CD8-positive, alpha-beta memory T cell (primary cell): ENCODE results near the gene HCFC2. TPM values are rescaled to one million over a fixed set of nuclear protein-coding genes. Genes with fewer than 3 reads are reported as not detected.

Experiments used
- CTCF ChIA-PET: fragments of 350-600 bp; sonication (Branson Sonifier 250); formaldehyde crosslinking; loops from one replicate; lab custom pipeline; 2021; ENCODE audit warnings: antibody characterized with exemption; lab: Charles Lee
- POLR2A ChIA-PET: fragments of 350-600 bp; sonication (Branson Sonifier 250); formaldehyde crosslinking; loops from one replicate; lab custom pipeline; 2021; ENCODE audit warnings: antibody characterized with exemption; lab: Charles Lee
- DNase-seq, 5 donors: peaks; one replicate each; pipeline versions ENCODE4 v3.0.0 to v3.0.0-alpha.2; 2020 to 2022; ENCODE audit warnings: mixed read lengths in 1 of 5
- H3K27ac ChIP-seq: one replicate; pipeline ENCODE4 v1.7.0; 2013; ENCODE audit warnings: low read depth, mild to moderate bottlenecking, low read length, moderate library complexity
- H3K27me3 ChIP-seq: 2 replicates; pipeline ENCODE4 v1.7.0; 2013; ENCODE audit warnings: low read length, mild to moderate bottlenecking; ENCODE audit not compliant: insufficient read depth, poor library complexity, severe bottlenecking
- H3K36me3 ChIP-seq: 2 replicates; pipeline ENCODE4 v1.7.0; 2013; ENCODE audit warnings: mild to moderate bottlenecking, low read length, moderate library complexity; ENCODE audit not compliant: insufficient read depth
- H3K4me1 ChIP-seq: 2 replicates; pipeline ENCODE4 v1.7.0; 2013; ENCODE audit warnings: mild to moderate bottlenecking, low read length, moderate library complexity; ENCODE audit not compliant: insufficient read depth
- H3K4me3 ChIP-seq: 2 replicates; pipeline ENCODE4 v1.7.0; 2013; ENCODE audit warnings: mild to moderate bottlenecking, low read length
- H3K9me3 ChIP-seq: 2 replicates; pipeline ENCODE4 v1.7.0; 2013; ENCODE audit warnings: mild to moderate bottlenecking, low read length
- H3K27ac Mint-ChIP-seq, 8 donors: one replicate each; pipeline ENCODE4 v1.8.0; 2020 to 2021; ENCODE audit warnings: mixed read lengths in 8 of 8, mild to moderate bottlenecking in 6 of 8, inconsistent platforms in 3 of 8, moderate library complexity in 3 of 8
- H3K27me3 Mint-ChIP-seq, 2 donors: one replicate each; pipeline ENCODE4 v1.8.0; 2020 to 2021; ENCODE audit warnings: mixed read lengths in 2 of 2, mild to moderate bottlenecking in 1 of 2, moderate library complexity in 1 of 2
- H3K36me3 Mint-ChIP-seq, 3 donors: one replicate each; pipeline ENCODE4 v1.8.0; 2020 to 2021; ENCODE audit warnings: mixed read lengths in 3 of 3, inconsistent platforms in 1 of 3, mild to moderate bottlenecking in 1 of 3
- H3K4me1 Mint-ChIP-seq, 3 donors: one replicate each; pipeline ENCODE4 v1.8.0; 2020 to 2021; ENCODE audit warnings: mixed read lengths in 3 of 3, inconsistent platforms in 1 of 3, mild to moderate bottlenecking in 1 of 3
- H3K4me3 Mint-ChIP-seq, 7 donors: one replicate each; pipeline ENCODE4 v1.8.0; 2020 to 2021; ENCODE audit warnings: mixed read lengths in 7 of 7, mild to moderate bottlenecking in 6 of 7, moderate library complexity in 4 of 7, inconsistent platforms in 2 of 7
- H3K9me3 Mint-ChIP-seq, 5 donors: one replicate each; pipeline ENCODE4 v1.8.0; 2020 to 2022; ENCODE audit warnings: mixed read lengths in 5 of 5, mild to moderate bottlenecking in 3 of 5, moderate library complexity in 2 of 5, inconsistent platforms in 1 of 5
- polyA plus RNA-seq: library from polyadenylated mRNA; unstranded; fragments of 300-500 nt; fragmentation: Illumina TruSeq; gene quantifications from one replicate; pipeline ENCODE4 v1.2.3, GENCODE V29; 2021
- total RNA-seq, 2 experiments: library from RNA; stranded (reverse); gene quantifications; one replicate each; pipeline ENCODE4 v1.2.3, GENCODE V29; 2021

HCFC2 gene
- total and polyA plus RNA-seq, 3 experiments from 2014 or later: 8.5 to 13.0 (median 12.5) TPM

DNA sequence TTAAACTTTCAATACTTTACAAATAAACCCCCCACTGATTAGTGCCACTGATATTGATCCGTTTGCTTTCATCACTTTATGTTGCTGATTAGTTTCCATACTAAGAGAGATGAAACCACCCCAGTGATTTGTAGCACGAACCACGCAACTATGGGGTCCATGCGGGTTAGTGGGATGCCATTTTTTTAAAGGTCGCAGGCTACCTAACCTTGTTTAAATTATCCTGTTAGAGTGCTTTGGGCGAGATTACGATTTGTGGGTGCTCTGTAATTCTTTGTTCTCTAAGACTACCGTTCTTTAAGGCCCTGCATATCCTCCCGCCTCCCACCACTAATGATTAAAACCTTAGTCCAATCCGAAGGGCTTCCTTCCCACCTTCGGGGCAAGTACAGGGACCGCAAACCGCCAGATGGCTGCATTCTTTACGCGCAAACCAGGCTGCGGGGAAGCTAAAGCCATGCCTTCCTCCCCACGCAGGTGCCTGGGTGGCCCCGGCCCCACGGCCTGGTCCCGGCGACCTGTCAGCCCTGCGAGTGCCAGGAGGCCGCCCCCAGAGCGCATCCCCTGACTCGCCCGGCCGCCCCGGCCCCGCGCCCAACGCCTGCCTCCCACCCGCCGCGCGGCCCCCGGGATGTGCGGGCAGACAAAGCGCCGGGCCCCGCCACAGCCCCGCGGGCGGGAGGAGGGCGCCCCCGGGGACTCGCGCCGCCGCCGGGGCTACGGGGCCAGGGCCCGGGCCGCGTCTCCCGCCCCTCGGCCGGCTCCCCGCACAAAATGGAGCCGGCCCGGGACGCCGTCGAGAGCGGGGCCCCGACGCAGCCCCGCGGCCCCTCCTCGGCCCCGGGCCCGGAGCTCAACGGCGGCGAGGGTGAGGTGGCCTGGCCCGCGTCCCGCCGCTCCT is 72.9 kb downstream of the HCFC2 start:
- Mint-ChIP-seq H3K27me3 (no peaks in the 10 kb centered on the region), H3K9me3 (no peaks in the 10 kb centered on the region), H3K4me1 (peaks cover 13 to 24% (median 21%) of the 10 kb centered on the region in 3 donors), H3K36me3 (peaks cover 0 to 9% (median 3%) of the 10 kb centered on the region in 3 donors), H3K27ac (peak overlapping the region; percentile 27 to 93 (median 92)), H3K4me3 (peak overlapping the region; percentile 85 to 98 (median 92))
- no peaks in the 10 kb centered on the region for H3K27me3 ChIP-seq
- H3K4me3 ChIP-seq: peak overlapping the region; percentile 49
- H3K4me1 ChIP-seq: peaks cover 24% of the 10 kb centered on the region
- H3K9me3 ChIP-seq: no peaks in the 10 kb centered on the region
- H3K27ac ChIP-seq: peak overlapping the region; percentile 44
- ChIA-PET CTCF (interaction anchor here (0.8 to 0.9 kb wide), 2 partner anchors 11 to 28 kb away, joined by 3 read pairs; no protein-coding TSS in a partner anchor), POLR2A (interaction anchor here (0.8 to 2.6 kb wide), 10 partner anchors 16 to 1195 kb away, joined by 3 to 23 read pairs (median 6); partner anchors contain the start of genes EID3, HCFC2, HSP90B1 and NT5DC3)
- peak; percentile 38 to 70 (median 41) for DNase-seq
- peaks cover 8% of the 10 kb centered on the region for H3K36me3 ChIP-seq

DNA sequence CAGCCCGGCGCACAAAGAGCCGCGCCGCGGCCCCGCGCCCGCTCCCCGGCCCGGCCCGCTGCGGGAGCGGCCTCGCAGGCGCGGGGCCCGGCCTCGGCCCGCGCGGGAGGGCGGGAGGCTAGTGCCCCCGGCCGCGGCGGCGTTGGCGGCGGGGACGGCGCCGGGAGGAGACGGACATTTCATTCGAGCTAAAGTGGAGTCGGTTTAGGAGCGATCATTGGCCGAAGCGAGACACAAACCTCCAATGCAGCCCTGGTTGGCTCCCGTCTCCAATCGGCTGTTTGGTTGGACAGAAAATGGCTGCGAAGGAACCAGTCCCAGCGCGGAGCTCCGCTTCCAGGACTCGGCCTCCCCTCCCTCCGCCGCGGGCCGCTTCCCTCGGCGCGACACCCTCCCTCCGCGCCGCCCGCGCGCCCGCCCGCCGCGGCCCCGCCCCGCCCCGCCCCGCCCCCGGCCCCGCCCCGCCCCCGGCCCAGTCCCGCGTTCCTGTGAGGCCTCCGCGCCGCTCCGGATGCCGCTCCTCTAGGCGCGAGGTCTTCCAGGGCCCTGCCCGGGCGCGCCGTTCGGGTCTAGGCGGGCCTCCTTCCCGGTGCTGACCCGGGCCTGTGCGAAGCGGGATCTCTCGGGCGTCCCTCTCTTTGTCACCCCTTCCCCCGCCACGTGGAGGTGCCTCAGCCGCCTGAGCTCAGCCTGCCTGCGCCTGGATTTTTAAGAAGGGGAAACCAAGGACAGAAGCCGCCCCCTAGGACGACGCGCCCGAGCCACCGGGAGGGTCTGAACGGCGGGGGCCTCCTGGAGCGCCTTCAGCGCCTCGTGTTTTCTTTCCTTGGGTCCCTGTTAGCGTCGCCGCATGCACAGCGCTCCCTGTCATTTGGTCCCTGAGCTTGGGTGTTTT is 73.8 kb downstream of the HCFC2 start, which contains the start of gene NFYB:
Gene NFYB, minus strand, starts transcription at position 309 of the 895 bp plus-strand sequence. CDS start 2,757 bp downstream, outside the sequence.
- H3K9me3 ChIP-seq: no peaks in the 10 kb centered on the region
- Mint-ChIP-seq H3K4me1 (peaks cover 6 to 18% (median 15%) of the 10 kb centered on the region in 3 donors), H3K27ac (peak within 1 kb of the TSS; percentile 30 to 93 (median 92)), H3K4me3 (peak within 1 kb of the TSS; percentile 85 to 98 (median 92)), H3K9me3 (no peaks in the 10 kb centered on the region), H3K27me3 (peaks cover 0 to 2% of the 10 kb centered on the region in 2 donors), H3K36me3 (peaks cover 0 to 3% (median 0%) of the 10 kb centered on the region in 3 donors)
- DNase-seq: peak; percentile 85 to 96 (median 93)
- H3K27ac ChIP-seq: peak within 1 kb of the TSS; percentile 44
- H3K27me3 ChIP-seq: no peaks in the 10 kb centered on the region
- ChIA-PET POLR2A (interaction anchor here (0.5 to 2.6 kb wide), 13 partner anchors 16 to 1194 kb away, joined by 3 to 23 read pairs (median 4); partner anchors contain the start of genes EID3, HCFC2, HSP90B1 and NT5DC3), CTCF (interaction anchor here (0.5 to 1.0 kb wide), 5 partner anchors 10 to 150 kb away, joined by 3 to 4 read pairs (median 3); no protein-coding TSS in a partner anchor)
- peaks cover 24% of the 10 kb centered on the region for H3K4me1 ChIP-seq
- H3K4me3 ChIP-seq: peak within 1 kb of the TSS; percentile 49
- no peaks in the 10 kb centered on the region for H3K36me3 ChIP-seq

DNA sequence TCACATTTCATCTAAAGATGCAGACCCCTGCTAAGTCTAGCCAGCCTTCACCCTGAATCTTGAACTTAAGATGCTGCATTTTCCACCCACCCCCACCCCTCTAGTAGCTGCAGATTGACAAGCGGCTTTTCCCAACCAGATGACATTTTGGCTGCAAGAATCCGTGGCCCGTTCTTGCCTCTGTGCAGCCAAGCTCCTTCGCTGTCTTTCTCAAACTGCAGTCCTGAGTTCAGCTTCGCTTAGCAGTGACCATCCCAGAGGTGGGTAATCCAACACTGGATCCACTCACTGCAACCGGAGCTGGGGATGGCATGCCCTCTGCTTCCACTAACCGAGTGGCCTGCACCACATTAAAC is 74.4 kb downstream of the HCFC2 start:
- Mint-ChIP-seq H3K4me3 (peak overlapping the region; percentile 52 to 80 (median 65)), H3K27ac (peak overlapping the region in 2 of 8 donors; percentile 7 to 25), H3K9me3 (no peaks in the 10 kb centered on the region), H3K27me3 (peaks cover 0 to 2% of the 10 kb centered on the region in 2 donors), H3K36me3 (peaks cover 0 to 3% (median 0%) of the 10 kb centered on the region in 3 donors), H3K4me1 (peaks cover 6 to 18% (median 15%) of the 10 kb centered on the region in 3 donors)
- Histone ChIP-seq H3K9me3 (no peaks in the 10 kb centered on the region), H3K4me1 (peaks cover 24% of the 10 kb centered on the region), H3K4me3 (no peak overlapping the region), H3K27me3 (no peaks in the 10 kb centered on the region), H3K27ac (peak overlapping the region; percentile 13), H3K36me3 (no peaks in the 10 kb centered on the region)
- peak in 1 of 5 donors; percentile 3 for DNase-seq
- ChIA-PET CTCF (interaction anchor here (0.5 to 1.0 kb wide), 2 partner anchors 71 to 149 kb away, joined by 3 to 4 read pairs; no protein-coding TSS in a partner anchor), POLR2A (interaction anchor here (0.5 to 2.6 kb wide), 7 partner anchors 148 to 1193 kb away, joined by 3 to 23 read pairs (median 4); partner anchors contain the start of genes HSP90B1 and TDG)

DNA sequence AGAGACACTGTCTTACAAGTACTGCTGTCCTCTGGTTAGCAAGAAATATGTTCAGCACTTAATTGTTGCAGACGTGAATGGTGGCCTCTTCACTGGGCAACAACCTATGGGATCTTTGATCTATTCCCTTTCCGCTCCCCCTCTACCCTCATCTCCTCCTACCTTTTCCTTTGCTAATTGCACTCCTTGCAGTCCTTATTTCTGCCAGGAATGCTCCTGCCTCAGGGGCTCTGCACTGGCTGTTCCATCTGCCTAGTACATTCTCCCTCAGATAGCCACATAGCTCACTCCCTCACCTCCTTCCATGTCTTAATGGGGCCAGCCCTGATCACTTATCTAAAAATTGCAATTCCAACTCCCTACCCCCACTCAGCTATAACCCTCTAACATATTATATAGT is 78.2 kb downstream of the HCFC2 start:
- Histone ChIP-seq H3K4me3 (no peak overlapping the region), H3K9me3 (no peaks in the 10 kb centered on the region), H3K4me1 (no peaks in the 10 kb centered on the region), H3K27ac (no peak overlapping the region), H3K36me3 (no peaks in the 10 kb centered on the region), H3K27me3 (no peaks in the 10 kb centered on the region)
- no peak for DNase-seq
- Mint-ChIP-seq H3K4me3 (peak overlapping the region in 1 of 7 donors; percentile 42), H3K9me3 (peaks cover 0 to 2% (median 0%) of the 10 kb centered on the region in 5 donors), H3K36me3 (no peaks in the 10 kb centered on the region), H3K4me1 (peaks cover 0 to 6% (median 0%) of the 10 kb centered on the region in 3 donors), H3K27me3 (peaks cover 2 to 11% of the 10 kb centered on the region in 2 donors), H3K27ac (no peak overlapping the region)
- POLR2A ChIA-PET: no interaction called here
- CTCF ChIA-PET: no interaction called here

DNA sequence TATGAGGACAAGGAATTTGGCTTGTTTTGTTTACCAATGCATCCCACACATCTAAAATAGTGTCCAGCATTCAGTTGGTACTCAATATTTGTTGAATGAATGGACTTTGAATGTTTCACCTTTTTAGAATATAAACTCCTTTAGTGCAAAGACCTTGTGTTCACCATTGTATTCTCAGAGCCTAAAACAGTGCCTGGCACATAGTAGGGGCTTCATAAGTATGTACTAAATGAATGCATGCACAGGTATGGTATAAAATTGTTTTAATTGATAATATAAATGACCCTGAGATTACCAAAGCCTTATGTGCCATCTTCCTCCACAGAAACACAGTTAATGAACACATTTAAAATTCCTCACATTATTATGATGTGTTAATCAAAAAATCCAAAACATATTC is 78.7 kb downstream of the HCFC2 start:
- Histone ChIP-seq H3K36me3 (no peaks in the 10 kb centered on the region), H3K9me3 (no peaks in the 10 kb centered on the region), H3K4me3 (no peak overlapping the region), H3K27ac (no peak overlapping the region), H3K27me3 (no peaks in the 10 kb centered on the region), H3K4me1 (no peaks in the 10 kb centered on the region)
- Mint-ChIP-seq H3K4me1 (peaks cover 0 to 6% (median 0%) of the 10 kb centered on the region in 3 donors), H3K27ac (no peak overlapping the region), H3K36me3 (no peaks in the 10 kb centered on the region), H3K4me3 (no peak overlapping the region), H3K27me3 (peaks cover 2 to 11% of the 10 kb centered on the region in 2 donors), H3K9me3 (peaks cover 0 to 2% (median 0%) of the 10 kb centered on the region in 5 donors)
- POLR2A ChIA-PET: no interaction called here
- no peak for DNase-seq
- CTCF ChIA-PET: no interaction called here

DNA sequence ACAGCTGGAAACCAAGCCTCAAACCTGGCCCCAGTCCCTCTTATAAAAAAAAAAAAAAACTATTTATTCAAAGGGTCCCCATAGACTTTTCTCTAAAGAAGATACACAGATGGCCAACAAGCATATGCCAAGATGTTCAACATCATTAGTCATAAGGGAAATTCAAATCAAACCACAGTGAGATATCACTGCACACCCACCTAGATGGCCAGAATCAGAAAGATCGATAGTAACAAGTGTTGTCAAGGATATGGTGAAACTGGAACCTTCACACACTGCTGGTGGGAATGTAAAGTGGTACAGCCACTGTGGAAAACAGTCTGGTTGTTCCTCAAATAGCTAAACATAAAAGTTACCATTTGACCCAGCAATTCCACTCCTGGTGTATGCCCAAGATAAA is 79.6 kb downstream of the HCFC2 start:
- Mint-ChIP-seq H3K27ac (no peak overlapping the region), H3K4me3 (no peak overlapping the region)

DNA sequence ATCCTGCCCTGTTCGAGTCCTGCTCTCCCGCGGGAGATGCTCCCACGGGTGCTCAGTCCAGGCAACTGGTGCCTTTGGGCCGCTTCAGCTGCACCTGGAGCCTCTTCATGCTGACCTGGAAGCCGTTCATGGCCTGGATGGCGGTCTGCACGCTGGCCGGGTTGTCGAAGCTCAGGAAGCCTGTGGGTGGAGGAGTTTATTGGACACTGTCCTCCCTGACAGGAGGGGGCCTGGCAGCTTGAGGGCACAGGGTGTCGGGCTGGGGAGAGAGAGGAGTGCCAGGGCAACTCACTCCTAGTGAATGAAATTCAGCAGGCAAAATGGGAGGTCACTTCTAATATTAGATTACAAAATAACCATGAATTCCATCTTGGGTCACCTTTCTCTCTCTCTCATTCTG is 83.0 kb downstream of the HCFC2 start:
- Histone ChIP-seq H3K27me3 (no peaks in the 10 kb centered on the region), H3K27ac (no peak overlapping the region), H3K4me1 (no peaks in the 10 kb centered on the region), H3K36me3 (no peaks in the 10 kb centered on the region), H3K4me3 (no peak overlapping the region), H3K9me3 (no peaks in the 10 kb centered on the region)
- peaks cover 0 to 2% (median 0%) of the 10 kb centered on the region in 5 donors for H3K9me3 Mint-ChIP-seq
- H3K27ac Mint-ChIP-seq: no peak overlapping the region
- peaks cover 2 to 23% of the 10 kb centered on the region in 2 donors for H3K27me3 Mint-ChIP-seq
- H3K36me3 Mint-ChIP-seq: no peaks in the 10 kb centered on the region
- ChIA-PET POLR2A (no interaction called here), CTCF (no interaction called here)
- DNase-seq: no peak
- no peaks in the 10 kb centered on the region for H3K4me1 Mint-ChIP-seq
- H3K4me3 Mint-ChIP-seq: no peak overlapping the region

More for the DNA sequence above, 79.6 kb downstream of the HCFC2 start:
- Mint-ChIP-seq H3K36me3 (no peaks in the 10 kb centered on the region), H3K4me1 (peaks cover 0 to 2% (median 0%) of the 10 kb centered on the region in 3 donors), H3K9me3 (peaks cover 0 to 2% (median 0%) of the 10 kb centered on the region in 5 donors), H3K27me3 (peaks cover 2 to 13% of the 10 kb centered on the region in 2 donors)
- Histone ChIP-seq H3K27ac (no peak overlapping the region), H3K9me3 (no peaks in the 10 kb centered on the region), H3K4me1 (no peaks in the 10 kb centered on the region), H3K27me3 (no peaks in the 10 kb centered on the region), H3K36me3 (no peaks in the 10 kb centered on the region), H3K4me3 (no peak overlapping the region)
- POLR2A ChIA-PET: no interaction called here
- CTCF ChIA-PET: interaction anchor here (0.9 kb wide), 1 partner anchor 56 kb away, joined by 3 read pairs; no protein-coding TSS in a partner anchor
- DNase-seq: no peak
